Neuronal stem cell (in vitro differentiated cells): Measurements from ENCODE around the gene SLC27A5.

ENCODE experiments used
- DNase-seq: peaks from one replicate; pipeline ENCODE4 v3.0.0-alpha.2; 2013; ENCODE audit warnings: low spot score
- H2AFZ ChIP-seq: one replicate; pipeline ENCODE4 v1.6.1; 2013; ENCODE audit warnings: mild to moderate bottlenecking, low read length, inconsistent platforms
- H2AK5ac ChIP-seq: 2 replicates; pipeline ENCODE4 v1.6.1; 2013; ENCODE audit warnings: low read depth, mild to moderate bottlenecking, inconsistent platforms, low read length, moderate library complexity, mixed read lengths
- H2BK120ac ChIP-seq: 2 replicates; pipeline ENCODE4 v1.6.1; 2013; ENCODE audit warnings: low read depth, mild to moderate bottlenecking, inconsistent platforms, low read length, moderate library complexity, mixed read lengths
- H2BK12ac ChIP-seq: one replicate; pipeline ENCODE4 v1.6.1; 2013; ENCODE audit warnings: low read length, inconsistent platforms
- H2BK15ac ChIP-seq: 2 replicates; pipeline ENCODE4 v1.6.1; 2013; ENCODE audit warnings: mild to moderate bottlenecking, low read length, inconsistent platforms, mixed read lengths
- H2BK5ac ChIP-seq: one replicate; pipeline ENCODE4 v1.6.1; 2013; ENCODE audit warnings: inconsistent platforms, mild to moderate bottlenecking, low read length, moderate library complexity
- H3K14ac ChIP-seq: one replicate; pipeline ENCODE4 v1.6.1; 2013; ENCODE audit warnings: low read length, inconsistent platforms
- H3K18ac ChIP-seq: 2 replicates; pipeline ENCODE4 v1.6.1; 2013; ENCODE audit warnings: low read length, inconsistent platforms
- H3K23ac ChIP-seq: 2 replicates; pipeline ENCODE4 v1.6.1; 2013; ENCODE audit warnings: low read depth, mild to moderate bottlenecking, mixed read lengths, low read length, inconsistent platforms; ENCODE audit not compliant: poor library complexity
- H3K27ac ChIP-seq: replicated peaks from 3 replicates; pipeline ENCODE4 v1.5.1; 2013; ENCODE audit warnings: low read length, inconsistent platforms
- H3K27me3 ChIP-seq, 3 experiments: 2 replicates each; pipeline ENCODE4 v1.6.1; 2013; ENCODE audit warnings: low read length in 3 of 3, mild to moderate bottlenecking in 2 of 3, inconsistent platforms in 1 of 3, low read depth in 1 of 3, mixed read lengths in 1 of 3, moderate library complexity in 1 of 3; ENCODE audit not compliant: control insufficient read depth in 3 of 3, insufficient read depth in 3 of 3
- H3K36me3 ChIP-seq, 2 donors: replicated peaks in 1 of 2; 2 replicates each; pipeline ENCODE4 v1.6.1; 2013; ENCODE audit warnings: low read length in 2 of 2; ENCODE audit not compliant: control insufficient read depth in 2 of 2, insufficient read depth in 2 of 2
- H3K4ac ChIP-seq: 2 replicates; pipeline ENCODE4 v1.6.1; 2013; ENCODE audit warnings: inconsistent platforms, mild to moderate bottlenecking, low read length, moderate library complexity
- H3K4me1 ChIP-seq, 2 donors: 1 replicate in 1 of 2; 2 replicates in 1 of 2; pipeline ENCODE4 v1.6.1; 2013; ENCODE audit warnings: low read length in 2 of 2, low read depth in 1 of 2; ENCODE audit not compliant: control insufficient read depth in 2 of 2, insufficient read depth in 1 of 2
- H3K4me2 ChIP-seq: one replicate; pipeline ENCODE4 v1.6.1; 2013; ENCODE audit warnings: mild to moderate bottlenecking, low read length, inconsistent platforms; ENCODE audit not compliant: insufficient read depth, poor library complexity, severe bottlenecking
- H3K4me3 ChIP-seq, 2 donors: 2 replicates each; pipeline ENCODE4 v1.5.1; 2013; ENCODE audit warnings: low read length in 2 of 2, mild to moderate bottlenecking in 2 of 2, inconsistent platforms in 1 of 2, moderate library complexity in 1 of 2
- H3K79me1 ChIP-seq: one replicate; pipeline ENCODE4 v1.6.1; 2013; ENCODE audit warnings: low read depth, mild to moderate bottlenecking, inconsistent platforms, low read length, moderate library complexity
- H3K9ac ChIP-seq: one replicate; pipeline ENCODE4 v1.6.1; 2013; ENCODE audit warnings: mild to moderate bottlenecking, low read depth, low read length, inconsistent platforms; ENCODE audit not compliant: poor library complexity
- H3K9me3 ChIP-seq, 2 donors: replicated peaks in 1 of 2; 2 replicates each; pipeline versions ENCODE3 to v1.6.1; 2013; ENCODE audit warnings: low read length in 2 of 2, mild to moderate bottlenecking in 2 of 2, inconsistent platforms in 1 of 2, low read depth in 1 of 2, mixed read lengths in 1 of 2, moderate library complexity in 1 of 2; ENCODE audit not compliant: control insufficient read depth in 2 of 2, insufficient read depth in 1 of 2
- H4K8ac ChIP-seq: one replicate; pipeline ENCODE4 v1.6.1; 2013; ENCODE audit warnings: low read depth, mild to moderate bottlenecking, inconsistent platforms, low read length, moderate library complexity
- H4K91ac ChIP-seq: one replicate; pipeline ENCODE4 v1.6.1; 2013; ENCODE audit warnings: low read length, low read depth, mild to moderate bottlenecking, inconsistent platforms; ENCODE audit not compliant: poor library complexity
- WGBS, 2 donors: extraction: QIAGEN DNeasy Blood & Tissue Kit; methylation state at CpG; one replicate each; pipeline ENCODE4 v1.1.7; 2013; ENCODE audit warnings: missing lambda C conversion rate in 2 of 2, mixed read lengths in 1 of 2; ENCODE audit not compliant: insufficient read length in 2 of 2, insufficient replicate concordance in 1 of 2; ENCODE audit errors: extremely low coverage in 2 of 2; 5-methylcytosine and 5-hydroxymethylcytosine counted together

SLC27A5 gene

DNA sequence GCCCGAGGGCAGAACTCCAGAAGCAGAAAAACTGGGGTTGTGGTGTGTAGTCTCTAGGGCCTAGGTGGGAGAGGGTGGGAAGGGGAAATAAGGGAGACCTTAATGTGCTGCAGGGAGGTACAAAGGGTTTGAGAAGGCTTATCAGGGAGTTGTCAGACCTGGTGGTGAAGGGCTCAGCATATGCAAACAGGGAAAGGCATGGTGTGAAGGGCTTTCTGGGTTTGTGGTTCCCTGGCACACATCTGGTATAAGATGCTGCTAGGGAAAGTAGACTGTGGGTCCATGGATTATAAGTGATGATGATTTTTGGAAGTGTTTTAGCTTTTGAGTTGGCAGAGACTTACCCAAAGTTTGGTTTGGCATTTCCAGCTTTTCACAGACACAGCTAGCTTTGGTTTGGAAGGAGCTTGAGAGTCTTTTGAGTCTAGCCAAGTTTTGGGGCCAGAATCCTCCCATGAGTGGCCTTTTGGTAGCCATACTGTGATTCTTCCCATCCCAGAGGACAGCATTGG lies 34.3 kb upstream of the SLC27A5 start:
- no peak overlapping the region for H2BK5ac ChIP-seq
- WGBS, 2 donors, result no CpG with 5 or more reads among the region's 1 CpG
- H3K9ac ChIP-seq, result peak overlapping the region; percentile 92
- H3K36me3 ChIP-seq, result peaks cover 57 to 62% of the 10 kb centered on the region in 2 donors
- H3K4me1 ChIP-seq, result peaks cover 15 to 16% of the 10 kb centered on the region in 2 donors
- H4K91ac ChIP-seq, result no peak overlapping the region
- H4K8ac ChIP-seq, result no peak overlapping the region
- no peak overlapping the region for H2BK120ac ChIP-seq
- H3K27ac ChIP-seq, result no peak overlapping the region
- H3K18ac ChIP-seq, result no peak overlapping the region
- H3K14ac ChIP-seq, result no peak overlapping the region
- DNase-seq, result no peak
- H3K23ac ChIP-seq, result no peak overlapping the region
- no peak overlapping the region for H3K4ac ChIP-seq
- no peak overlapping the region for H2BK12ac ChIP-seq
- peak overlapping the region; percentile 96 for H3K4me2 ChIP-seq
- no peak overlapping the region for H2BK15ac ChIP-seq
- H2AK5ac ChIP-seq, result no peak overlapping the region
- peaks cover 26% of the 10 kb centered on the region for H3K79me1 ChIP-seq
- H3K9me3 ChIP-seq, result peaks cover 0 to 2% of the 10 kb centered on the region in 2 donors
- peaks cover 0 to 11% (median 0%) of the 10 kb centered on the region in 3 experiments for H3K27me3 ChIP-seq
- H2AFZ ChIP-seq, result no peak overlapping the region
- H3K4me3 ChIP-seq, result peak overlapping the region; percentile 75 to 99

DNA sequence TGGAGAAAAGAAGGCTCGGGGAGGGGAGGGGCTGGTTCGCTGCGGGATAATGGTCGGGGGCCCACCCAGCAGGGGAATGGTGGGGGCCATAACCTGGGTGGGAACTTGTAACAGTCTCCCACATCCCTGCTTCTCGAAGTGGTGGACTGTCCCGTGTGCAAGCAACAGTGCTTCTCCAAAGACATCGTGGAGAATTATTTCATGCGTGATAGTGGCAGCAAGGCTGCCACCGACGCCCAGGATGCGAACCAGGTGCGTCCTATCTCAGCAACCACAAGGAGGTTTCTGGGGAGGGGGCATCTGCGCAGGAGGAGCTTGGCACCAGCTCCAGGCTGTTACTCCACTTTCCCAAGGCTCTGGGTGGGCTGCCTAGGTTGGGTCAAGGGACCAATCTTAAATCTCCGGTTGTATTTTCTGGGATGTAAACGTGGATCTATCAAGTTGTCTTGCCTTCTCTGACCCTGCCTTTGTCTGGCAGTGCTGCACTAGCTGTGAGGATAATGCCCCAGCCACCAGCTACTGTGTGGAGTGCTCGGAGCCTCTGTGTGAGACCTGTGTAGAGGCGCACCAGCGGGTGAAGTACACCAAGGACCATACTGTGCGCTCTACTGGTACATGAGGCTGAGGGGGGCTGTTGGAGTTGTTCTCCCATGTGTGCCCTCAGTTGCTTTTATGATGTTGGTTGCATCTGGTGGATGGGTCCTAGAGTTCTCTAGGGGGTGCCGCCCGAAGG lies 33.7 kb upstream of the SLC27A5 start:
- H3K9me3 ChIP-seq, result peaks cover 0 to 2% of the 10 kb centered on the region in 2 donors
- peak overlapping the region; percentile 84 for H2AK5ac ChIP-seq
- H3K14ac ChIP-seq, result no peak overlapping the region
- DNase-seq, result no peak
- H3K23ac ChIP-seq, result no peak overlapping the region
- no peak overlapping the region for H4K8ac ChIP-seq
- no peak overlapping the region for H3K27ac ChIP-seq
- WGBS, 2 donors, result no CpG with 5 or more reads among the region's 21 CpGs
- H3K4me2 ChIP-seq, result peak overlapping the region; percentile 96
- H2AFZ ChIP-seq, result no peak overlapping the region
- H4K91ac ChIP-seq, result no peak overlapping the region
- H2BK15ac ChIP-seq, result no peak overlapping the region
- peaks cover 0 to 12% (median 0%) of the 10 kb centered on the region in 3 experiments for H3K27me3 ChIP-seq
- H3K4me1 ChIP-seq, result peaks cover 15 to 16% of the 10 kb centered on the region in 2 donors
- peak overlapping the region; percentile 83 for H2BK120ac ChIP-seq
- peaks cover 26% of the 10 kb centered on the region for H3K79me1 ChIP-seq
- H3K36me3 ChIP-seq, result peaks cover 50 to 55% of the 10 kb centered on the region in 2 donors
- H2BK5ac ChIP-seq, result peak overlapping the region; percentile 96
- peak overlapping the region; percentile 92 for H3K9ac ChIP-seq
- peak overlapping the region; percentile 75 to 99 for H3K4me3 ChIP-seq
- H3K18ac ChIP-seq, result peak overlapping the region; percentile 85
- no peak overlapping the region for H2BK12ac ChIP-seq
- no peak overlapping the region for H3K4ac ChIP-seq

DNA sequence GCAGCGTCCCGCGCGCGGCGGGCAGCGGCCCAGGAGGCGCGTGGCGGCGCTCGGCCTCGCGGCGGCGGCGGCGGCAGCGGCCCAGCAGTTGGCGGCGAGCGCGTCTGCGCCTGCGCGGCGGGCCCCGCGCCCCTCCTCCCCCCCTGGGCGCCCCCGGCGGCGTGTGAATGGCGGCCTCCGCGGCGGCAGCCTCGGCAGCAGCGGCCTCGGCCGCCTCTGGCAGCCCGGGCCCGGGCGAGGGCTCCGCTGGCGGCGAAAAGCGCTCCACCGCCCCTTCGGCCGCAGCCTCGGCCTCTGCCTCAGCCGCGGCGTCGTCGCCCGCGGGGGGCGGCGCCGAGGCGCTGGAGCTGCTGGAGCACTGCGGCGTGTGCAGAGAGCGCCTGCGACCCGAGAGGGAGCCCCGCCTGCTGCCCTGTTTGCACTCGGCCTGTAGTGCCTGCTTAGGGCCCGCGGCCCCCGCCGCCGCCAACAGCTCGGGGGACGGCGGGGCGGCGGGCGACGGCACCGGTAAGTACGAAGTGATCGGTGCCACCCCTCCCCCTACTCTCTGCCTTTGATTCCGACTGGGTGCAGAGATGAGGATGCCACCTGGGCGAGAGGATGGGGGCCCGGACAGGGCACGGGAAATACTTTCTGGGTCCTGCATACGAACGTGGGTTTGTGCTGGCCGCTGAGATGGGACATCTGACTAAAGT lies 32.9 kb upstream of the SLC27A5 start:
- no CpG with 5 or more reads among the region's 92 CpGs for WGBS, 2 donors

More for the DNA sequence above, 32.9 kb upstream of the SLC27A5 start:
- H3K18ac ChIP-seq, result peak overlapping the region; percentile 100
- H3K27ac ChIP-seq, result peak overlapping the region; percentile 98
- H3K14ac ChIP-seq, result peak overlapping the region; percentile 89
- peaks cover 0 to 14% (median 0%) of the 10 kb centered on the region in 3 experiments for H3K27me3 ChIP-seq
- peak overlapping the region; percentile 96 for H2BK5ac ChIP-seq
- peak overlapping the region; percentile 84 for H2AK5ac ChIP-seq
- H4K8ac ChIP-seq, result no peak overlapping the region
- peak overlapping the region; percentile 60 for H2AFZ ChIP-seq
- H2BK12ac ChIP-seq, result no peak overlapping the region
- peak overlapping the region; percentile 100 for H3K23ac ChIP-seq
- H3K9me3 ChIP-seq, result peaks cover 0 to 2% of the 10 kb centered on the region in 2 donors
- peak overlapping the region; percentile 96 for H3K4me2 ChIP-seq
- H2BK120ac ChIP-seq, result peak overlapping the region; percentile 83
- peak overlapping the region; percentile 53 for H4K91ac ChIP-seq
- H3K36me3 ChIP-seq, result peaks cover 44 to 48% of the 10 kb centered on the region in 2 donors
- H2BK15ac ChIP-seq, result peak overlapping the region; percentile 96
- H3K4ac ChIP-seq, result peak overlapping the region; percentile 98
- peaks cover 25% of the 10 kb centered on the region for H3K79me1 ChIP-seq
- peak overlapping the region; percentile 75 to 99 for H3K4me3 ChIP-seq
- H3K4me1 ChIP-seq, result peaks cover 15 to 16% of the 10 kb centered on the region in 2 donors
- peak; percentile 73 for DNase-seq
- peak overlapping the region; percentile 100 for H3K9ac ChIP-seq
